H9 (cell line): ENCODE results near the gene PHLDB1. TPM values are rescaled to one million over a fixed set of nuclear protein-coding genes. Genes with fewer than 3 reads are reported as not detected.

Experiments used
- DNase-seq: peaks from one replicate; pipeline ENCODE4 v3.0.0-alpha.2; 2017
- H2AFZ ChIP-seq: one replicate; pipeline ENCODE4 v1.6.1; 2013; ENCODE audit warnings: mild to moderate bottlenecking, low read length, control low read depth, moderate library complexity
- H2AK5ac ChIP-seq: 2 replicates; pipeline ENCODE4 v1.6.1; 2013; ENCODE audit warnings: low read length, control low read depth, mixed read lengths; ENCODE audit not compliant: insufficient read length
- H2BK120ac ChIP-seq: one replicate; pipeline ENCODE4 v1.6.1; 2013; ENCODE audit warnings: low read depth, mild to moderate bottlenecking, low read length, control low read depth, inconsistent platforms; ENCODE audit not compliant: poor library complexity, severe bottlenecking
- H2BK12ac ChIP-seq: 2 replicates; pipeline ENCODE4 v1.6.1; 2013; ENCODE audit warnings: low read length, control low read depth, mixed read lengths, low read depth; ENCODE audit not compliant: insufficient read length
- H2BK15ac ChIP-seq: 2 replicates; pipeline ENCODE4 v1.6.1; 2013; ENCODE audit warnings: low read depth, low read length, control low read depth
- H2BK20ac ChIP-seq: one replicate; pipeline ENCODE4 v1.6.1; 2013; ENCODE audit warnings: low read depth, mild to moderate bottlenecking, low read length, control low read depth, inconsistent platforms; ENCODE audit not compliant: poor library complexity, severe bottlenecking
- H2BK5ac ChIP-seq: 2 replicates; pipeline ENCODE4 v1.6.1; 2013; ENCODE audit warnings: low read length, control low read depth, mixed read lengths; ENCODE audit not compliant: insufficient read length
- H3K14ac ChIP-seq: 2 replicates; pipeline ENCODE4 v1.6.1; 2013; ENCODE audit warnings: low read length, control low read depth; ENCODE audit not compliant: insufficient read depth
- H3K18ac ChIP-seq: 2 replicates; pipeline ENCODE4 v1.6.1; 2013; ENCODE audit warnings: low read depth, mild to moderate bottlenecking, mixed read lengths, low read length, control low read depth; ENCODE audit not compliant: insufficient read length
- H3K23ac ChIP-seq: 2 replicates; pipeline ENCODE4 v1.6.1; 2013; ENCODE audit warnings: low read length, control low read depth, mixed read lengths, low read depth; ENCODE audit not compliant: insufficient read length
- H3K23me2 ChIP-seq: 2 replicates; pipeline ENCODE4 v1.6.1; 2013; ENCODE audit warnings: low read depth, mild to moderate bottlenecking, mixed read lengths, low read length, control low read depth; ENCODE audit not compliant: insufficient read length, poor library complexity, severe bottlenecking
- H3K27ac ChIP-seq: 2 replicates; pipeline ENCODE4 v1.5.1; 2013; ENCODE audit warnings: low read length, control low read depth, mixed read lengths, low read depth; ENCODE audit not compliant: insufficient read length
- H3K27me3 ChIP-seq: 2 replicates; pipeline ENCODE4 v1.6.1; 2013; ENCODE audit warnings: low read length, control low read depth, inconsistent platforms; ENCODE audit not compliant: insufficient read depth
- H3K4ac ChIP-seq: 2 replicates; pipeline ENCODE4 v1.6.1; 2013; ENCODE audit warnings: low read depth, mild to moderate bottlenecking, control low read depth, inconsistent platforms, low read length, moderate library complexity
- H3K4me1 ChIP-seq: 2 replicates; pipeline ENCODE4 v1.6.1; 2013; ENCODE audit warnings: low read length, control low read depth, inconsistent platforms; ENCODE audit not compliant: insufficient read depth
- H3K4me2 ChIP-seq: 2 replicates; pipeline ENCODE4 v1.6.1; 2013; ENCODE audit warnings: low read length, control low read depth, mixed read lengths; ENCODE audit not compliant: insufficient read length, insufficient read depth
- H3K56ac ChIP-seq: 2 replicates; pipeline ENCODE4 v1.6.1; 2013; ENCODE audit warnings: low read depth, mild to moderate bottlenecking, mixed read lengths, low read length, control low read depth; ENCODE audit not compliant: insufficient read length
- H3K79me1 ChIP-seq: 2 replicates; pipeline ENCODE4 v1.6.1; 2013; ENCODE audit warnings: low read depth, mild to moderate bottlenecking, moderate library complexity, low read length, control low read depth, inconsistent platforms; ENCODE audit not compliant: insufficient read depth, poor library complexity, severe bottlenecking
- H3K79me2 ChIP-seq: 2 replicates; pipeline ENCODE4 v1.6.1; 2013; ENCODE audit warnings: low read length, control low read depth, inconsistent platforms; ENCODE audit not compliant: insufficient read depth
- H3K9ac ChIP-seq: 2 replicates; pipeline ENCODE4 v1.6.1; 2013; ENCODE audit warnings: low read length, control low read depth, mixed read lengths; ENCODE audit not compliant: insufficient read length; ENCODE audit errors: extremely low read depth
- H3K9me3 ChIP-seq: one replicate; pipeline ENCODE4 v1.6.1; 2013; ENCODE audit warnings: low read depth, low read length, inconsistent platforms; ENCODE audit not compliant: control insufficient read depth
- H3T11ph ChIP-seq: one replicate; pipeline ENCODE4 v1.6.1; 2013; ENCODE audit warnings: mild to moderate bottlenecking, low read length, control low read depth, inconsistent platforms
- H4K20me1 ChIP-seq: one replicate; pipeline ENCODE4 v1.6.1; 2013; ENCODE audit not compliant: control insufficient read depth, insufficient read length, insufficient read depth
- H4K5ac ChIP-seq: 2 replicates; pipeline ENCODE4 v1.6.1; 2013; ENCODE audit warnings: low read depth, mild to moderate bottlenecking, mixed read lengths, low read length, control low read depth; ENCODE audit not compliant: insufficient read length
- H4K8ac ChIP-seq: replicated peaks from 2 replicates; pipeline ENCODE4 v1.6.1; 2013; ENCODE audit warnings: low read length, control low read depth, mixed read lengths, low read depth; ENCODE audit not compliant: insufficient read length
- H4K91ac ChIP-seq: 2 replicates; pipeline ENCODE4 v1.6.1; 2013; ENCODE audit warnings: low read depth, mild to moderate bottlenecking, moderate library complexity, mixed read lengths, low read length, control low read depth; ENCODE audit not compliant: insufficient read length
- H3K27ac Mint-ChIP-seq, 3 experiments: 2 replicates in 2 of 3; 3 replicates in 1 of 3; pipeline ENCODE4 v1.8.0; 2020 to 2021; ENCODE audit warnings: mixed read lengths in 3 of 3, mild to moderate bottlenecking in 1 of 3, moderate library complexity in 1 of 3
- H3K27me3 Mint-ChIP-seq: 2 replicates; pipeline ENCODE4 v1.8.0; 2021; ENCODE audit warnings: low read depth, mild to moderate bottlenecking, moderate library complexity, mixed read lengths
- H3K36me3 Mint-ChIP-seq, 3 experiments: 2 replicates in 2 of 3; 3 replicates in 1 of 3; pipeline ENCODE4 v1.8.0; 2020 to 2021; ENCODE audit warnings: low read depth in 3 of 3, mixed read lengths in 3 of 3; ENCODE audit not compliant: insufficient read depth in 1 of 3
- H3K4me1 Mint-ChIP-seq, 2 experiments: 2 replicates each; pipeline ENCODE4 v1.8.0; 2020; ENCODE audit warnings: mixed read lengths in 2 of 2
- H3K4me3 Mint-ChIP-seq, 2 experiments: 2 replicates in 1 of 2; 3 replicates in 1 of 2; pipeline ENCODE4 v1.8.0; 2020 to 2021; ENCODE audit warnings: mild to moderate bottlenecking in 2 of 2, mixed read lengths in 2 of 2, moderate library complexity in 1 of 2
- H3K9me3 Mint-ChIP-seq, 2 experiments: 2 replicates in 1 of 2; 3 replicates in 1 of 2; pipeline ENCODE4 v1.8.0; 2020; ENCODE audit warnings: mild to moderate bottlenecking in 2 of 2, mixed read lengths in 2 of 2, moderate library complexity in 1 of 2
- WGBS: extraction: QIAGEN DNeasy Blood & Tissue Kit; methylation state at CpG from one replicate; pipeline ENCODE4 v1.1.7; 2013; ENCODE audit warnings: missing lambda C conversion rate, low lambda C conversion rate, mixed read lengths; ENCODE audit not compliant: insufficient read length; ENCODE audit errors: extremely low coverage; 5-methylcytosine and 5-hydroxymethylcytosine counted together
- total RNA-seq: library from RNA; stranded (reverse); gene quantifications from 2 replicates; pipeline ENCODE4 v1.2.1, GENCODE V29; 2021
- TF ChIP-seq, protein P1 (sequence below): fragments of 200-600 bp; sonication (generic); conservative IDR thresholded peaks from 3 replicates; pipeline ENCODE4 v1.8.0; 2021; ENCODE audit warnings: antibody characterized with exemption, mild to moderate bottlenecking

PHLDB1 gene
- total RNA-seq, 1 experiment from 2014 or later = 56.0 TPM

DNA sequence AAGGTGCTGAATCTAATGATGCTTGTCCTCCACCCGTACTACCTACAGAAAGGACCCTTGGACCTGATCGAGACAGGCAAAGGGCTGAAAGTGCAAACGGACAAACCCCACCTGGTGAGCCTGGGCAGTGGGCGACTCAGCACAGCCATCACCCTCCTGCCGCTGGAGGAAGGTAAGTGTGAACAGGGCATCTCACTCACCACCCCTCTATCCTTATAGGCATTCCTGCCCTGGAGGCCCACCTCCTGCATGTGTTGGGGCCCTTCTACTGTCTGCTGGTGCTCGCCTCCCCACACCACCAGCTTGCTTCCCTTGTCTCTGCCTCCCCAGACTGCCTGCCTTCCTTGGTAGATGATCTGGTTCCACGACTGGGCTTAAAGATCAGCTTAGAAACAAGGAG lies 7.1 kb downstream of the PHLDB1 start:
- Mint-ChIP-seq H3K4me1 (peaks cover 73 to 76% of the 10 kb centered on the region in 2 experiments), H3K27me3 (peaks cover 28% of the 10 kb centered on the region), H3K4me3 (peak overlapping the region in 1 of 2 experiments; percentile 34; a peak in 1 of 5 replicates), H3K9me3 (no peaks in the 10 kb centered on the region; a peak in 2 of 5 replicates), H3K27ac (peak overlapping the region in 2 of 3 experiments; percentile 68 to 90; a peak in 3 of 7 replicates), H3K36me3 (no peaks in the 10 kb centered on the region; a peak in 1 of 7 replicates)
- Histone ChIP-seq H3K23me2 (peaks cover 9% of the 10 kb centered on the region), H2AFZ (no peak overlapping the region), H4K8ac (no peak overlapping the region), H3K9ac (no peak overlapping the region), H3K4me2 (no peak overlapping the region), H3K23ac (no peak overlapping the region), H2BK20ac (no peak overlapping the region), H4K20me1 (no peaks in the 10 kb centered on the region), H3K4me1 (peaks cover 15% of the 10 kb centered on the region), H3K27ac (no peak overlapping the region), H3K4ac (no peak overlapping the region), H3K14ac (peak overlapping the region; percentile 33), H3K79me1 (no peaks in the 10 kb centered on the region), H4K91ac (no peak overlapping the region), H3K56ac (no peak overlapping the region), H3T11ph (no peak overlapping the region), H4K5ac (no peak overlapping the region), H2AK5ac (no peak overlapping the region), H2BK120ac (no peak overlapping the region), H3K9me3 (no peaks in the 10 kb centered on the region), H2BK5ac (no peak overlapping the region), H3K27me3 (peaks cover 11% of the 10 kb centered on the region; the same call in 1 of the 2 replicates), H2BK15ac (no peak overlapping the region), H2BK12ac (peak overlapping the region; percentile 51), H3K18ac (peak overlapping the region; percentile 76), H3K79me2 (no peaks in the 10 kb centered on the region)
- WGBS = no CpG with 5 or more reads among the region's 7 CpGs
- TF ChIP-seq, protein P1, sequence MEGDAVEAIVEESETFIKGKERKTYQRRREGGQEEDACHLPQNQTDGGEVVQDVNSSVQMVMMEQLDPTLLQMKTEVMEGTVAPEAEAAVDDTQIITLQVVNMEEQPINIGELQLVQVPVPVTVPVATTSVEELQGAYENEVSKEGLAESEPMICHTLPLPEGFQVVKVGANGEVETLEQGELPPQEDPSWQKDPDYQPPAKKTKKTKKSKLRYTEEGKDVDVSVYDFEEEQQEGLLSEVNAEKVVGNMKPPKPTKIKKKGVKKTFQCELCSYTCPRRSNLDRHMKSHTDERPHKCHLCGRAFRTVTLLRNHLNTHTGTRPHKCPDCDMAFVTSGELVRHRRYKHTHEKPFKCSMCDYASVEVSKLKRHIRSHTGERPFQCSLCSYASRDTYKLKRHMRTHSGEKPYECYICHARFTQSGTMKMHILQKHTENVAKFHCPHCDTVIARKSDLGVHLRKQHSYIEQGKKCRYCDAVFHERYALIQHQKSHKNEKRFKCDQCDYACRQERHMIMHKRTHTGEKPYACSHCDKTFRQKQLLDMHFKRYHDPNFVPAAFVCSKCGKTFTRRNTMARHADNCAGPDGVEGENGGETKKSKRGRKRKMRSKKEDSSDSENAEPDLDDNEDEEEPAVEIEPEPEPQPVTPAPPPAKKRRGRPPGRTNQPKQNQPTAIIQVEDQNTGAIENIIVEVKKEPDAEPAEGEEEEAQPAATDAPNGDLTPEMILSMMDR = no peak
- DNase-seq = peak; percentile 33
